Uterus (tissue), 2 donors: Measurements from ENCODE around the gene RPLP2.

Source experiments
- POLR2A ChIP-seq, 2 donors: fragments of 450-650 bp; IDR thresholded peaks; one replicate each; pipeline ENCODE4 v1.6.1; 2016; ENCODE audit warnings: antibody characterized with exemption in 2 of 2, mild to moderate bottlenecking in 1 of 2, moderate library complexity in 1 of 2
- TF ChIP-seq, protein P1 (sequence below), 4 experiments: fragments of 200-600 bp in 2 of 4; fragments of 450-650 bp in 2 of 4; sonication (generic) in 2 of 4; IDR thresholded peaks; one replicate each; pipeline ENCODE4 v1.5.1; 2016 to 2019; ENCODE audit warnings: antibody characterized with exemption in 4 of 4, mild to moderate bottlenecking in 2 of 4, moderate library complexity in 1 of 4

DNA sequence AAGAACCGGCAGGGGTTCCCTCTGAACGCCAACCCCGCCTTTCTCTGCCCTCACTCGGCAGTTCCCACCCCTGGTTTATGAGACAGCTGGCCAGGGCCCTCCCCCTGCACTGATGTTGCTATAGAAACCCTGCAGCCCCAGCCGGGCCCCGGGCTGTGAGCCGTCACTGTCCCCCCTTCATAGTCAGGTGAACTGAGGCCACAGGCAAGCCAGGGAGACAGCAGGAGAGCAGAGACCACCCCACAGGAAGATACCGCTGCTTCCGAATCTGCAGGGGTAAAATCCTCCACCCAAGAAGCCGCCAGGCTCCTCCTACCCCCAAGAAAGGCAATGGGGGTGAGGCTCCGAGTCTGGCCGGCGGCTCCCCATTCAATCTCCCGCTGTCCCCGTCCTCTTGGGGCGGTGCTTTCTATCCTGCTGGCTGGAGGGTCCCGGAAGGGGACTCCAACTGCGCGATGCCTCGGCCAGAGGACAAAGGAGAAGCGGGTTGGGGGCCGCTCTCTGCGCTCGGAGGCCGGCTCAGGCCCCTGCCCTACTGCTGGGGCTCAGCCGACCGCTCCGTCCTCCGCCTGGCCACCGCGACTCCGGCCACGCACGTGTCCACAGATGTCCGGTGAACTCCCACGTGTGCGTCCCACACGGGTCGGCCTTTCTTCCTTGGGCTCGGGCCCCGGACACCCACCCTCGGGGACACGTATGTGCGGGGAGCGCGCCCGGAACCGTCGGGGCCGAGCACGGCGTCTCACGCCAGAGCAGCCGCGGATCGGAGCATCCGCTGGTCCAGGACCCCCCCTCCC is 12.3 kb upstream of the RPLP2 start:
- TF ChIP-seq, protein P1, sequence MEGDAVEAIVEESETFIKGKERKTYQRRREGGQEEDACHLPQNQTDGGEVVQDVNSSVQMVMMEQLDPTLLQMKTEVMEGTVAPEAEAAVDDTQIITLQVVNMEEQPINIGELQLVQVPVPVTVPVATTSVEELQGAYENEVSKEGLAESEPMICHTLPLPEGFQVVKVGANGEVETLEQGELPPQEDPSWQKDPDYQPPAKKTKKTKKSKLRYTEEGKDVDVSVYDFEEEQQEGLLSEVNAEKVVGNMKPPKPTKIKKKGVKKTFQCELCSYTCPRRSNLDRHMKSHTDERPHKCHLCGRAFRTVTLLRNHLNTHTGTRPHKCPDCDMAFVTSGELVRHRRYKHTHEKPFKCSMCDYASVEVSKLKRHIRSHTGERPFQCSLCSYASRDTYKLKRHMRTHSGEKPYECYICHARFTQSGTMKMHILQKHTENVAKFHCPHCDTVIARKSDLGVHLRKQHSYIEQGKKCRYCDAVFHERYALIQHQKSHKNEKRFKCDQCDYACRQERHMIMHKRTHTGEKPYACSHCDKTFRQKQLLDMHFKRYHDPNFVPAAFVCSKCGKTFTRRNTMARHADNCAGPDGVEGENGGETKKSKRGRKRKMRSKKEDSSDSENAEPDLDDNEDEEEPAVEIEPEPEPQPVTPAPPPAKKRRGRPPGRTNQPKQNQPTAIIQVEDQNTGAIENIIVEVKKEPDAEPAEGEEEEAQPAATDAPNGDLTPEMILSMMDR (IDR thresholded peaks at IDR 0.05), result no peak
- no peak for TF ChIP-seq POLR2A (IDR thresholded peaks at IDR 0.05)
